HG03159 (cell line): Measurements from ENCODE around the gene CTU1.
A peak's percentile ranks its signal among the peaks of the same experiment; 100 is the strongest.
"Not testable (repeated sequence)": the region's sequence is repeated elsewhere in the genome, so short reads cannot be mapped to it uniquely, and the experiment has no call there.

Source experiments
- ATAC-seq: cut with Tn5 transposase; IDR thresholded peaks from one replicate; pipeline ENCODE4 v1.9.1; 2021; ENCODE audit warnings: mild to moderate bottlenecking, moderate library complexity; ENCODE audit not compliant: unreplicated experiment

The CTU1 gene

DNA sequence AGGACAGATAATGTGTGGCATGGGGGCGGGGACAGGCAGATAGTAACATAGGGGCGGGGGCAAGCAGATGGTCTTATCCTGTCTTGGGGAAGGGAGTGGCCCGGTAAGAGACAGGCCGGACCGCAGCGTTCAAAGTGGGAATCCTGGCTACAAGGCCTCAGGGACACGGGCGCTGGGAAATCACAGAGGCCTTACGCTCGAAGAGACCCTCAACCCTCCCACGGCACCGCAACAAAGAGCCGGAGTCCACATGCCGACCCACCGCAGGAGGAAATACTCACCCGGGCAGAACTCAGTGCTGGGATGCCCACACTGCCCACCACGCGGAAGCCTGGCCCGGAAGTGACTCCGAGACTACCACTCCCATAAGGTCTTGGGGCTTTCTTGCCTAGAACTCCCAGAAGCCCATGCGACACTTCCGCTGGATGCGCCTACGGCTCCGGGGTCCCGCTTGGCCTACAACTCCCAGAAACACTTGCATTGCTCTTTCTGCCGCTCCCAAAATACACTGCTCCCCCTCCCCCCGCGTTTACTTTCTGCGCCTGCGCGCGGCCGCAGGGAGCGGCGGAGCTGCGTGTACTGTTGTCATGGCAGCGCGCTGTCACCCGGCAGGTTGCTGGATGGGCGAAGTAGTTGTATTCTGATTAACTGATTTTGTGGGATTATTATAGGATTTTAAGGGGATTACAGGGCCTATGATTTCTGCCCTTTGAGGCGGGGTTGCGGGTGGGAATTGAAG is at the start of gene CTU1:
Gene CTU1 (minus strand): TSS at position 344 of the 739 bp plus-strand sequence. CDS start 3,840 bp downstream, outside the sequence.
- peak; percentile 96 for ATAC-seq

DNA sequence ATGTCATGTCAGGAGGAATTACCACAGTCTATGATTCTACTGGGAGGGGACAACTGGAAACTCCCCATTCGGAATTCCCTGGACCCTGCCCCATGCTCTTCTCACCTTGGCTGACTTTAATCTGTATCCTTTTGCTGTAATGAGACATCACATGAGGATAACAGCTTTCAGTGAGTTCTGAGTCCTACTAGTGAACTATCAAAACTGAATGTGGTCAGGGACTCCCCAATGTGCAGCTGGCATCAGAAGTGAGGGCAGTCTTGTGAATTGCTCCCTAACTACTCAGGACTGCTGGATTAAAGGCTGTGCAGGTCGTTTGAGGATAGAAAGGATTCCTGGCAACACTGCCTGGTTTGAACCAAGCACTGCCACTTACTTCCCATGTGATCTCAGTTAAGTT is 49.1 kb upstream of the CTU1 start:
- ATAC-seq = no peak

DNA sequence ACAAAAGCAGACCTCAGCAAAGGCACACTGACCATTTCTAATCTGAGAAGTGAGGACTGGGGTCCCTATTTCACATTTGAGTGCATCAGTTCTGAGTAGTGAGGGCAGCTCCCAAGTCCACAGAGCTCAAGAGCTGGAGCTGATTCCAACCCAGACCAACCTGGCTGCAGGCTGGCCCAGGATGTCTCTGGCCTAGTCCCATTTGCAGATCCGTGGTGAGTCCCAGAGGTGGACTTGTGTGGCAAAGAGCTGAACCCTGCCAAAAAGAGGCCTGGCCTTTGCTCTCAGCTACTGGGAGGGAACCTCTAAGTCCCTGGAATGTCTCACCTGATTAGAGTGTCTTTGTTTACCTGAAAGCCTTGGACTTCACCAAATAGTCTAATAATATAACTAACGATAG is 48.5 kb upstream of the CTU1 start:
- ATAC-seq = no peak

DNA sequence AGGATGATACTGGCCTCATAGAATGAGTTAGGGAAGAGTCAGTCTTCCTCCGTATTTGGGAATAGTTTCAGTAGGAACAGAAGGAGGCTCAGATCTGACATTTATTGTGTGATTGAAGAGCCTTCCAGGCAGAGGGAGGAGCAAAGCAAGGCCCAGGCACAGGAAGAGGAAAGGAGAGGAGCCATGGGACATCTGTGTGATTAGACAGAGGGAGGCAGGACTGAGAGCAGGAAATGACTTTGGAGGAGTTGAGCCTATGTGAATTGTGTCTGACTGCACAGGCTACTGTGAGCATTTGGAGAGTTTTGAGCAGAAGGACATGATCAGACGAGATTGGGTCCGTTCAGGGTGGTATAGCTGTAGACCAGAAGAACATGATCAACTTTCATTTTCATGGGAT is 42.4 kb upstream of the CTU1 start:
- ATAC-seq = no peak

DNA sequence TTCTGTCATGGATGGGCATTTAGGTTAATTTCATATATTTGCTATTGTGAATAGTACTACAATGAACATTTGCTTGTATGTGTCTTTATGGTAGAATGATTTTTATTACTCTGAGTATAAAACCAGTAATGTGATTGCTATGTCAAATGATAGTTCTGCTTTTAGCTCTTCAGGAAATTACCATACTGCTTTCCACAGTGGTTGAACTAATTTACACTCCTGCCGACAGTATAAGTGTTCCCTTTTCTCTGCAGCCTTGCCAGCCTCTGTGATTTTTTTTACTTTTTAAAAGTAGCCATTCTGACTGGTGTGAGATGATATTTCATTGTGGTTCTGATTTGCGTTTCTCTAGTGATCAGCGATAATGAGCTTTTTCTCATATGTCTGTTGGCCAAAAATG is 40.4 kb upstream of the CTU1 start:
- no peak for ATAC-seq

DNA sequence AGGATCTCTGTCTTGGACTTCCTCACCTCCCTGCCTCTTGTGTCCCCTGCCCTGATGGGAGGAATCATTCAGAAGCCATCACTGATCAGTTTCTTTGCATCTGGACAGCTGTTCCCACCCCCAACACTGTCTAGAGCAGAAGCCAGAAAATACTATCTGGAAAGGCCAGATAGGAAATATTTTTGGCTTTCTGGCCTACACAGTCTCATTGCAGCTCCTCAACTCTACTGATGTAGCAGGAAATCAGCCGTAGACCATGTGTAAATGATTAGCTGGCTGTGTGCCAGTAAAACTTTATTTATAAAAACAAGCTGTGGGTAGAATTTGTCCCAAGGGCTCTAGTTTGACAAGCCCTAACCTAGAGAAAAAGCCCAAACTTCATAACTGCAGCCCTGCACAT is 39.5 kb upstream of the CTU1 start:
- no peak for ATAC-seq

DNA sequence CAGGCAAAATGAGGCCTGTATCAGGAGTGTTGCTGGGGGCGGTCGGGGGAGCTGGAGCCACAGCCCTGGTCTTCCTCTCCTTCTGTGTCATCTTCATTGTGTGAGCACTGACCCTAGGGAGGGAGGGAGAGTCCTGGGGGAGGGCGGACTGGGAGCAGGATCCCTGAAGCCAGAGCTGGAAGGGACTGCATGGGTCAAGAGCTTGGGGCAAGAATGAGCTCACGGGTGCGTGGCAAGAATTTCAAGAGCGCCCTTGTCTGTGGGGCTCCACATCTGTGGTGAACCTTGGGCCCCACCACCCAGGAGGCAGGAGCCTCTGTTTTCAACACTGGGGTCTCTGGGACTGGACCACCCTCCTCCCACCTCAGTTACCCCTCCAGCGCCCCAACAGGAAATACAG is 38.5 kb upstream of the CTU1 start:
- no peak for ATAC-seq

DNA sequence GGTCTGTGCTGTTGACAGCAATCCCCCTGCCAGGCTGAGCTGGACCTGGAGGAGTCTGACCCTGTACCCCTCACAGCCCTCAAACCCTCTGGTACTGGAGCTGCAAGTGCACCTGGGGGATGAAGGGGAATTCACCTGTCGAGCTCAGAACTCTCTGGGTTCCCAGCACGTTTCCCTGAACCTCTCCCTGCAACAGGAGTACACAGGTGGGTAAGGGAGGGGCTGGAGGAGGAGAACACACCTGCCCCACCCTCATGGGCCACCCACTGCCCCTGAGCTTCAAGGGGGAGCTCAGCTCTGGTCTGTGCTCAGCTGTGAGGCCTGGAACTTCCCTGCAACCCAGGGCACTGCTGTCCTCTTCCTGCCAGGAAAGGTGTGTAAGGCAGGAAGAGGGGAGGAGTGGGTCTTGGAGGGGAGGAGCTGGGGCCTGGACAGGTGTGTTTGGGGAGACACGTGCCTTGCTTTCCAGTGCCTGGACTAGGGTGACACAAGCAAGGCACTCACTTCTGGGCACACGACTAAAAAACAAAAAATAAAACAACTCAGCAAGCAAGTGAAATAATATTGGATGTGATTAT is 37.8 kb upstream of the CTU1 start:
- ATAC-seq = no peak

DNA sequence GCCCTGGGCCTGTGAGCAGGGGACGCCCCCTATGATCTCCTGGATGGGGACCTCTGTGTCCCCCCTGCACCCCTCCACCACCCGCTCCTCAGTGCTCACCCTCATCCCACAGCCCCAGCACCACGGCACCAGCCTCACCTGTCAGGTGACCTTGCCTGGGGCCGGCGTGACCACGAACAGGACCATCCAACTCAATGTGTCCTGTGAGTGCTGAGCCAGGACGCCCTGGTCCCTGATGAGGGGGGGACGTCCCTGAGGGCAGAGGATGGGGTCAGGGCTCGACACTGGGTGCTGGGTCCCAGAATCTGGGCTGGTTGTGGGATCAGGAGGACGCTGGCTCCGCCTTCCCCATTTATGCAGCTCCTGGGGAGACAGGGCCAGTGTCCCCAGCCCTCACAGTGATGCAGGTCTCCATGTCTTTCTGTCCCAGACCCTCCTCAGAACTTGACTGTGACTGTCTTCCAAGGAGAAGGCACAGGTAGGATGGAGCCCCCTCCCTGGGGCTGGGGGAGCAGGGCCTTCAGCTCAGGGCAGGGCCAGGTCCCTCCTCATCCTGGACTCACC is 36.4 kb upstream of the CTU1 start:
- ATAC-seq = no peak

DNA sequence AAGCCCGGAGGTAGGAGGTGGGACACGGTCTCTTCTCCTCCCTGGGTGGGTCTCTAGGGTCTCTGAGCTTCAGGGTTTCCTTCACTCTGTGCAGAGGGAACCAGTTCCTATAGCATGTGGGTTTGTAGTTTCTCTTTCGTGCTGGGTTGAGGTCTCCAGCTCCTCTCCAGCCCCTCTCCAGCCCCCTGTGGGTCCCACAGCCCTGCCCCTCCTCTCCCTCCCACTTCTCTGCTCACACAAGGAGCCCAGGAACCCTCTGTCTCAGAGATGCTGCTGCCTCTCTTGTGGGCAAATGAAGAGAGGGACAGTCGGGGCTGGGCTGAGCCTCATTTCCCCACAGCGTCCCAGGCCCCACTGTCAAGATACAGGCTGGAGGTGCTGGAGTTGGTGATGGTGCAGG is 35.3 kb upstream of the CTU1 start:
- ATAC-seq = no peak

DNA sequence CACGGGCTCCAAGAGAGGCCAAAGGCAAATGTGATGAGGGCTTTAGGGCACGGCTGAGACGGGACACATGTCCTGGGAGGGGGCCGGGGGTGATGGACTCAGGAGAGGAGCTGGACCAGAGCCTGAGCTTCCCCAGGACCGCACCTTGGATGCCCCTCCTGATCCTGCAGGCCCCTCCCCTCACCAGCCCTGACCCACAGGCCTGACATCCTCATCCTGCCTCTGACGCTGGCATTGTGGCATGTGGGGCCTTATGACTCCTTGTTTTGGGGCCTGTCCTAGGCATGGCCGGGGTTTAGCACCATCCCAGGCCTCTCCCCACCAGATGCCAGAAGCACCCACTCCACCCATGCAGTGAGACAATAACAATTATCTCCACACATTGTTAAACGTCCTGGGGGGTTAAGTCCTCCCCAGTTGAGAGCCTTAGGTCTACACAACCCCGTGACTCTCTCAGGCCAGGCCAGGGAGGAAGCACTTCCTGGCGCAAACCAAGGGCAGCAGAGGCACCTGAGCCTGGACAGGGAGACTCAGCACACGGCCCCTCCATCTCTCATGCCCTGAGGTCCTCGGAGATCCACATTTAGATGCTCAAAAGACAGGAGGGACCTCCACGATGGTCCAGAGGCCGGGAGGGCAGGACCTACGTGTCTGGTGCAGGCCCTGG is 34.7 kb upstream of the CTU1 start:
- not testable (repeated sequence) for ATAC-seq

DNA sequence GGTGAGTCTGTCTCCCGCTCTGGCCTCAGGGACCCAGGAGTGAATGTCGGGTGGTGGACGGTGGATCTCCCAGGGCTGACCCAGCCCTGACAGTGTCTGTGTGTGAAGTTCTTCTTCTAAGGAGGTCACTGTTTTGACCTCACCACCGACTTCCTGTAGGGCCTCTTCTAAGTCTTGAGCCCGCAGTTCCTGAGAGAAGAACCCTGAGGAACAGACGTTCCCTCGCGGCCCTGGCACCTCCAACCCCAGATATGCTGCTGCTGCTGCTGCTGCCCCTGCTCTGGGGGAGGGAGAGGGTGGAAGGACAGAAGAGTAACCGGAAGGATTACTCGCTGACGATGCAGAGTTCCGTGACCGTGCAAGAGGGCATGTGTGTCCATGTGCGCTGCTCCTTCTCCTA is 33.9 kb upstream of the CTU1 start, which contains the start of gene SIGLEC7:
Gene SIGLEC7 (plus strand): TSS at position 183 of the 400 bp plus-strand sequence. CDS start 69 bp downstream, at position 252.
- no peak for ATAC-seq

DNA sequence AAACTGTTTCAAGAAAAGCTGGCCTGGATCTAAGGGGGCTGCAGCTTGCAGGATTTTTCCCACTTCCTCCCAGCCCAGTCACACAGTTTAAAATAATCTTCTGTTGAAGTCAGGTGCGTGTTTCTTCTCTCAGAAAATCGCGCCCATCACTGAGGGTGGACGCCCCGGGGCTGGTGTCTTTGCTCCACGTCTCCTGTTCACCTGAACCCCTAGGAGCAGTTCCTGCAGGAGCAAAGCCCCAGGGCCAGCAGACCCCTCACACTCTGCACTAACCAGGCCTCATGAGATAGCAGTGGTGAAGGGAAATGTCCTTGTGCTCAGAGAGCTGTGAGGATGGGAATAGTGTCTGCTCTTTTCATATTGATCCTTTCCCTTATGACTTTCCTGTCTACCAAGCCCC is 33.0 kb upstream of the CTU1 start:
- ATAC-seq = no peak

DNA sequence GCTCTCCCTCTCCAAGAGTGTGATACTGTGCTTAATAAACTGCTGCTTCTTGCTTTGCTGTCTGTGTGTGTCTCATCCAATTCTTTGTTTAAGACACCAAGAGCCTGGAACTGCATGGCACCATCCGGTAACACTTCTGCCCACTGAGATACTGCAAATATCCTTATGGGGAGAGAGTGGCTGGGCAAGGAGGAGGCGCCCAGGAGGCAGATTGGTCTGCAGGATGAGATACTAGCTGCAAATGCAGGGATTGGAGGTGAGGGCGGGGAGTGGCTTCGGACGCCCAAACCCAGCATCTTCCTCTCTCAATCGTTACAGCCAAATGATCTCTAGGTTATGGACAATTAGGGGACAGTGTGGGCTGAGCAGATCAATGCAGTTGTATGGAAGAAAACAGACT is 32.2 kb upstream of the CTU1 start:
- no peak for ATAC-seq

DNA sequence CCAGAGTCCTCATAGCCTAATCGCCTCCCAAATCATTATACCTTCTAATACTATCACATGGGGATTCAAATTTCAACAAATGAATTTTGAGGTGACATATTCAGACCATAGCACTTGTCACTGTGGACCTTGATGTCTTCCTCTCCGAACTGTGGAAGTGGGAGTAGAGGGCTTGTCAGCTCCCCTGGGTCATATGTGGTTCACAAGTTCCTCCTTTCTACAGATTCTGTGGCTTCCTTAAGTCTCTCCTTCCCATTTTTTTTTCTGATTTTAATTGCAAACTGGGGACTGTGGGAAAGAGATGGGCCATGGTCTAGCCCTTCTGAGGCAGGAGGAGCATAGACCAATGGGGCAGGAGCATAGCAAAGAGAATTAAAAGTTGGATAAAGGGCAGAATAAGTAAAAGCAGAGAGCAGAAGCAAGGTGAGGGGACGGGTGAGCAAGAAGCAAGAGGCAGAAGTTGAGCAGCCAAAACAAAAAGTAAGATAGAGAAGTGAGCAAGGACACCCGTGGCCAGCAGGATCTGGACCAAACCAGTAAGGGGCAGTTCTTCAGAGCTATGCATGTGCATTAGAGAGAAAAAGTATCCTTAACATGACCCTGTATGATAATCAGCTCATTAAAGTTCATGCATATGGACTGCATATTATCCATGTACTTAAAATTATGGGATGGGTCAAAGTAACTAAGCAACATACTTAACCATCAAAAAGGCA is 31.2 kb upstream of the CTU1 start:
- ATAC-seq = no peak

DNA sequence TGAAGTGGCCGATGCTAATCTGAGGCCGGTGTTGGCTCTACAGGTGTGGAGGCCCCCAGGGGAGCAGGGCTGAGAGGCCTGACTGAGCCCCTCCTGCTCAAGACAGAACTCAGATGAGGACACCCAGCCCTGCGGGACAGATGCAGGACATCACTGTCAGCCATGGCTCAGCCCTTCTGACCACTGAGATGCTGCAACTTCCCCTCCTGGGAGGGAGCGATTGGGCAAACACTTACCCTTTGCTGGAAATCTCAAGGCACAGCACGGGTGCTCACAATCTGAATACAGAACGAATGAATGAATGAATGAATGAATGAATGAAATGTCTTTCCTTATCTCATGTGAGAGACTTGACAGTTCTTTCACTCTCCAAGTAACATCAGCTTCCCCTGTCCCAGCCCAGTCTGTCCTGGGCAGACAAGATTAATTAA is 30.4 kb upstream of the CTU1 start:
- no peak for ATAC-seq

DNA sequence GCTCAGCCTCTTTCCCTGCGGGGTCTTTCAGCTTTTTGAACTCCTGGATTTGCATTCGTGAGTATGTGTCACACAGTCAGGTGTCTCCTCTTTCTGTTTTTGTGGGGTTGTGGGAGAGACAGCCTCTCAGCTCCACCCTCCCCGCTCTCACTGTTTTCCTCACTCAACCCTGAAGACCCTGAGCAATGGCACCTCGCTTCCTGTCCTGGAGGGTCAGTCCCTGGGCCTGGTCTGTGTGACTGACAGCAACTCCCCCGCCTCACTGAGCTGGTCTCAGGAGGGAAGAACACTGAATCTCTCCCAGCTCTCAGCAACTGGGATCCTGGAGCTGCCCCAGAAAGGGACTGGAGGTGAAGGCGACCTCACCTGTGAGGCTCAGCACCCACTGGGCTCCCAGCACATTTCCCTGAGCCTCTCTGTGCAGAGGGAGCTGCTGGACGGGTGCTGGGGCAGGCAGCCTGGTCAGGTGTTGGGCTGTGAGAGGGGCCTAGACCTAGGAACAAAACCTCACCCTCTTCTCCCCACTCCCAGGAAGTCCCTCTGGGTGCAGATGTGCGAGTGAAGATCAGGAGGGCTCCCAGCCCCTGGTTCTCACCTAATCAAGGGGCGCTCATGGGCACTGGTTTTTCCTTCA is 29.7 kb upstream of the CTU1 start:
- ATAC-seq = no peak

DNA sequence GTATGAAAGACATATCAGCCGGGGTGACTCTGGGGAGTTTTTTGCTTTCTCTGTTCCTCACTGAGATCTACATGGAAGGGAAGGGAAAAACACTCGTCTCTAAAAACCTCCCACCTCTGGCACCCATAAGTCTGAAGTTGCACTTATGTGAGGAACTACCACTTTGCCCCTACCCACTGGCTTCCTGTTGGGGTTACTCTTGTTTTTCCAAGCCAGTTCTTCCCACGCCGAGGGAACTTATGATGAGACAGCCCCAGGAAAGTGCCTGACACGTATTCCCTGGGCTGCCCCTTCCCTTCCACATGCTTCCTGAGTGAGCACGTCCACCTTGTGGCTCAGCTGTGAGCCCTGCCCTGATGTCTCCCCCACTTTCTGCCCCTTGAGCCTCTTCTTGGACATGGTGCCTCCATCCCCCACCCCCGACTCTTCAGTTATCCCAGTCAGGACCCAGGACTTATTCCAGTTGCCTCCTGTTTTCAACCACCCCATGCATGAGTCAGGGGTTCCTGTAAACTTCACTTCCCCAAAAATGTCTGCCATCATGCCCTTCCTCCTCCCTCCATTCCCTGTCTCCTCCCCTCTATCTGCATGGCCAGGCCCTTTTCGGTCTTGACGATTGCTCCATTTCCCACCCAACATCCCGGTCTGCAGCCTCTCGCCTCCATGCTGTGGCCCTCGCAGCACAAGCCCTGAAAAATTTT is 28.8 kb upstream of the CTU1 start:
- ATAC-seq = no peak

DNA sequence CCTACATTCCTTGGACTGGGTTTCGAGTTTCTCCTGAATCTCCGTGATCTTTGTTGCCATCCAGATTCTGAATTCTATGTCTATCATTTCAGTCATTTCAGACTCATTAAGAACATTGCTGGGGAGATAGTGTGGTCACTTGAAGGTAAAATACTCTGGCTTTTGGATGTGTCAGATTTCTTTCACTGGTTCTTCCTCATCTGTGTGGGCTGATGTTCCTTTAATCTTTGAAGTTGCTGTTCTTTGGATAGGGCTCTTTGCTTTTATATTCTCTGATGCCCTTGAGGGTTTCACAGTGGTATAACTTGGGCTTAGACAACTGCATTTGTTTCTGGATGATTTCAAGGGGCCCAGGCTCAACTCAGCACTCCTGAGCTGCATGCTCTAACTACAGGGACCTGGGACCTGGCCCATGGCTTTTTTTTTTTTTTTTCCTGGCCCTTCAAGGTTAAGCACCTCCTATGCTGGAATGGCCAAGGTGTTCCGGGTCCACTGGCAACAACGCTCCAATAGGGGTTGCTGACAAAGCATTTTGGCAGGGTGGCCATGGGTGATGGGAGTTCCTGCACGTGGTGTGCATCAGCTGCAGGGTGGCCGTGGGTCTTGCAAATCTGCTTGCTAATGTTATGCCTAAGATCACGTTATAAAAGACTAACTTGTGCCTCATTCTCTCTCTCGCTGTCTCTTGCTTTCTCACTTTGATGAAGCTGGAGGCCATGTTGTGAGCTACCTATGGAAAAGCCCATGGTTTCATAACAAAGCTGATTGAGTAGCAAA is 28.0 kb upstream of the CTU1 start:
- no peak for ATAC-seq
